Measurements from ENCODE around the gene P2RY6. TPM values are rescaled to one million over a fixed set of nuclear protein-coding genes. Genes with fewer than 3 reads are reported as not detected.
A peak's percentile ranks its signal among the peaks of the same experiment; 100 is the strongest.

P2RY6 gene
- total and polyA plus RNA-seq, 10 of the 15 experiments (the other 5 are each of a cell fraction or from before 2014, with no cell fraction given), result 0.05 to 0.90 (median 0.22) TPM; not detected in 4

DNA sequence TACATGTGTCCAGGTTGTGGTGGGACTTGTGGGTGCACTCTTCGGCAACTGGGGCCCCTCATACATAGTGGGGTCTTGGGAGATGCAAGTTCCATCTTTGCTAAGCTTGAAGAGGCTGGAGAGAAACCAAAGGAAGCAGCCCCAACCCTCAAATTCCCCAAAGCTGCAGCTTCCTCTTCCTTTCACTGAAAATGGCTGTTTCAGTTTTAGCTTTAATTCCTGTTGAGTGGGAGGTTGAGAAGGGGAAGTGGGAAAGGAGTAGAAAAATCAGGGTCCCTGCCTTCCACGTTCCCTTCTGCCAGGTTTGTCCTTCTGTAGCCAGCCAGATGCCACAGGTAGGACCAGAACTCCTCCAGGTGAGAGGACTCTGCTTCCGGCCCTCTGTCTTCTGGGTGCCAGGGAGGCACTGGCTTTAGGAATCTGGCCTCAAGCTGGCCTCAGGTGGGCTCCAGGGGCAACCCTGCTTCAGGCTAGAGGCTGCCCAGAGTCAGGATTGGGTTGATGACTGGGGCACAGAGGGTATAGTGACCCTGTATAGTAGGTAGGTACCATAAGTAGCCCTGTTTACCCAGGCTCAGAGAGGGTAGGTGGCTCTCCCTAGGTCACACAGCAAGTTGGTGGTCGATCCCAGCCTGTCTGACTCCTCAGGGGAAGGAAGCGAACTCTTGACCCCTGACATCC, 16.2 kb downstream of the P2RY6 start:
- ATAC-seq (peak; percentile 33), FAIRE-seq (peak; percentile 49), DNase-seq (ENCODE audit: low read depth, low spot score) (no peak)
- H3K79me2 ChIP-seq (ENCODE audit: control insufficient read depth, insufficient read depth, low read length), result no peaks in the 10 kb centered on the region
- H3K4me1 ChIP-seq (ENCODE audit: control insufficient read depth, insufficient read depth, low read length), result peaks cover 23% of the 10 kb centered on the region
- H3K4me2 ChIP-seq (ENCODE audit: control insufficient read depth, insufficient read depth), result peak overlapping the region; percentile 86
- H3K9me3 ChIP-seq (replicated peaks; ENCODE audit: control insufficient read depth, insufficient read depth, low read length), result no peaks in the 10 kb centered on the region
- intact Hi-C loops (cut with micrococcal nuclease; ENCODE audit: unreplicated experiment) (no loop called here), in situ Hi-C loops (cut with MboI) (loop anchor here (5.0 kb wide), 1 partner anchor 101 kb away; no protein-coding TSS in a partner anchor)
- SMC1A ChIA-PET (ENCODE audit: uncharacterized antibody, unreplicated experiment), result interaction anchor here (0.6 to 3.5 kb wide), 20 partner anchors 8 to 620 kb away, joined by 3 to 40 read pairs (median 4); partner anchors contain the start of gene P2RY6
- POLR2A ChIA-PET, result interaction anchor here (0.5 to 1.0 kb wide), 3 partner anchors 44 to 97 kb away, joined by 3 read pairs; no protein-coding TSS in a partner anchor
- H2AFZ ChIP-seq (ENCODE audit: control insufficient read depth, low read depth, low read length), result peak overlapping the region; percentile 87; the same call in 1 of the 2 replicates
- CTCF ChIA-PET, result interaction anchor here (0.6 to 17.3 kb wide), 34 partner anchors 9 to 562 kb away, joined by 3 to 326 read pairs (median 6); partner anchors contain the start of genes ARHGEF17 and P2RY6
- H3K27me3 ChIP-seq (replicated peaks in 1 of 2; ENCODE audit: control insufficient read depth in 2 of 2, insufficient read depth in 2 of 2, low read length in 1 of 2), result no peaks in the 10 kb centered on the region; a peak in 2 of 4 replicates
- no peak overlapping the region for H3K9ac ChIP-seq (ENCODE audit: control insufficient read depth, insufficient read depth, low read length)
- H3K27ac ChIP-seq (ENCODE audit: control insufficient read depth, insufficient read depth), result peak overlapping the region; percentile 49; the same call in 1 of the 2 replicates
- H3K4me3 ChIP-seq, result no peak overlapping the region
- BruUV-seq (replicated peaks), result no TSS peak
- no peaks in the 10 kb centered on the region for H4K20me1 ChIP-seq (ENCODE audit: control insufficient read depth, insufficient read depth)
- RAD21 ChIA-PET (ENCODE audit: unreplicated experiment), result interaction anchor here (0.5 to 5.0 kb wide), 21 partner anchors 18 to 494 kb away, joined by 3 to 34 read pairs (median 5); partner anchors contain the start of genes ARHGEF17 and STARD10
- WGBS (ENCODE audit: insufficient coverage, insufficient replicate concordance, low lambda C conversion rate, missing lambda C conversion rate), result 39% methylated on average over 5 of the region's 5 CpGs
- no peaks in the 10 kb centered on the region for H3K36me3 ChIP-seq (ENCODE audit: control insufficient read depth in 2 of 2, insufficient read depth in 2 of 2, low read length in 1 of 2)
- peak; percentile 97 for TF ChIP-seq SMARCA5 (IDR thresholded peaks at IDR 0.05)
- no peak for TF ChIP-seq MEF2B (IDR thresholded peaks at IDR 0.05; ENCODE audit: partially characterized antibody, poor library complexity, severe bottlenecking)
- TF ChIP-seq EP300 (IDR thresholded peaks at IDR 0.05; ENCODE audit: borderline replicate concordance in 1 of 2, control insufficient read depth in 1 of 2, low read depth in 2 of 2, low read length in 2 of 2), result peak in 1 of 2 experiments; percentile 29; a peak in 1 of 4 replicates
- no peak for TF ChIP-seq RB1 (IDR thresholded peaks at IDR 0.05; ENCODE audit: borderline replicate concordance)
- TF ChIP-seq ZNF207 (IDR thresholded peaks at IDR 0.05; ENCODE audit: borderline replicate concordance), result no peak
- TF ChIP-seq ATF3 (IDR thresholded peaks at IDR 0.05; ENCODE audit: borderline replicate concordance, extremely low read depth, low read depth, low read length), result no peak
- TF ChIP-seq RUNX3 (IDR thresholded peaks at IDR 0.05; ENCODE audit: low read length), result peak; percentile 5; the same call in 1 of the 2 replicates
- TF ChIP-seq CEBPZ (IDR thresholded peaks at IDR 0.05; ENCODE audit: low read depth, low read length), result no peak
- 0 out of 2 replicates have a peak, but pooled peaks have one; percentile 21 for TF ChIP-seq GATAD2B (conservative IDR thresholded peaks at IDR 0.05; ENCODE audit: low read depth)
- no peak for TF ChIP-seq ZNF622 (IDR thresholded peaks at IDR 0.05)
- no peak for TF ChIP-seq POLR2A (IDR thresholded peaks at IDR 0.05; ENCODE audit: low read depth, low read length)
- TF ChIP-seq, protein P1, sequence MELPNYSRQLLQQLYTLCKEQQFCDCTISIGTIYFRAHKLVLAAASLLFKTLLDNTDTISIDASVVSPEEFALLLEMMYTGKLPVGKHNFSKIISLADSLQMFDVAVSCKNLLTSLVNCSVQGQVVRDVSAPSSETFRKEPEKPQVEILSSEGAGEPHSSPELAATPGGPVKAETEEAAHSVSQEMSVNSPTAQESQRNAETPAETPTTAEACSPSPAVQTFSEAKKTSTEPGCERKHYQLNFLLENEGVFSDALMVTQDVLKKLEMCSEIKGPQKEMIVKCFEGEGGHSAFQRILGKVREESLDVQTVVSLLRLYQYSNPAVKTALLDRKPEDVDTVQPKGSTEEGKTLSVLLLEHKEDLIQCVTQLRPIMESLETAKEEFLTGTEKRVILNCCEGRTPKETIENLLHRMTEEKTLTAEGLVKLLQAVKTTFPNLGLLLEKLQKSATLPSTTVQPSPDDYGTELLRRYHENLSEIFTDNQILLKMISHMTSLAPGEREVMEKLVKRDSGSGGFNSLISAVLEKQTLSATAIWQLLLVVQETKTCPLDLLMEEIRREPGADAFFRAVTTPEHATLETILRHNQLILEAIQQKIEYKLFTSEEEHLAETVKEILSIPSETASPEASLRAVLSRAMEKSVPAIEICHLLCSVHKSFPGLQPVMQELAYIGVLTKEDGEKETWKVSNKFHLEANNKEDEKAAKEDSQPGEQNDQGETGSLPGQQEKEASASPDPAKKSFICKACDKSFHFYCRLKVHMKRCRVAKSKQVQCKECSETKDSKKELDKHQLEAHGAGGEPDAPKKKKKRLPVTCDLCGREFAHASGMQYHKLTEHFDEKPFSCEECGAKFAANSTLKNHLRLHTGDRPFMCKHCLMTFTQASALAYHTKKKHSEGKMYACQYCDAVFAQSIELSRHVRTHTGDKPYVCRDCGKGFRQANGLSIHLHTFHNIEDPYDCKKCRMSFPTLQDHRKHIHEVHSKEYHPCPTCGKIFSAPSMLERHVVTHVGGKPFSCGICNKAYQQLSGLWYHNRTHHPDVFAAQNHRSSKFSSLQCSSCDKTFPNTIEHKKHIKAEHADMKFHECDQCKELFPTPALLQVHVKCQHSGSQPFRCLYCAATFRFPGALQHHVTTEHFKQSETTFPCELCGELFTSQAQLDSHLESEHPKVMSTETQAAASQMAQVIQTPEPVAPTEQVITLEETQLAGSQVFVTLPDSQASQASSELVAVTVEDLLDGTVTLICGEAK (IDR thresholded peaks at IDR 0.05; ENCODE audit: borderline replicate concordance), result no peak
- TF ChIP-seq TCF3 (IDR thresholded peaks at IDR 0.05; ENCODE audit: borderline replicate concordance, insufficient read depth, low read depth, low read length), result no peak
- TF ChIP-seq SMAD1 (IDR thresholded peaks at IDR 0.05; ENCODE audit: low read depth, partially characterized antibody), result no peak
- no peak for TF ChIP-seq NFYB (IDR thresholded peaks at IDR 0.05; ENCODE audit: insufficient read depth, low read depth, low read length)
